Activated CD4-positive, alpha-beta T cell treated with anti-CD3 and anti-CD28 coated beads, Interleukin-2, amount 50 U/mL, for 48 hours (primary cell): ENCODE measurements around the gene TMPRSS13.
A peak's percentile ranks its signal among the peaks of the same experiment; 100 is the strongest.
"Not testable (repeated sequence)": the region's sequence is repeated elsewhere in the genome, so short reads cannot be mapped to it uniquely, and the experiment has no call there.

Experiments
- DNase-seq, 2 experiments: peaks; one replicate each; pipeline ENCODE4 v3.0.0-alpha.2; 2020

The TMPRSS13 gene

GRCh38 chr11:117928446-117929141, 608 bp downstream of the TMPRSS13 start:
- no peak for DNase-seq

GRCh38 chr11:117927926-117928325, 1.3 kb downstream of the TMPRSS13 start:
- DNase-seq, result no peak

- not testable (repeated sequence) for DNase-seq
These were observed 3.0 kb downstream of the TMPRSS13 start for GRCh38 chr11:117926166-117926565.

GRCh38 chr11:117925198-117925925, 3.8 kb downstream of the TMPRSS13 start:
- DNase-seq, result no peak

- DNase-seq, result no peak
These were observed 4.5 kb downstream of the TMPRSS13 start for GRCh38 chr11:117924631-117925170.

- no peak for DNase-seq
These were observed 5.4 kb downstream of the TMPRSS13 start for GRCh38 chr11:117923773-117924172.

- DNase-seq, result no peak
These were observed 5.9 kb downstream of the TMPRSS13 start for GRCh38 chr11:117923275-117923674.

- DNase-seq, result no peak
These were observed 7.3 kb downstream of the TMPRSS13 start for GRCh38 chr11:117921893-117922292.

GRCh38 chr11:117921456-117921855, 7.7 kb downstream of the TMPRSS13 start:
- DNase-seq, result no peak

- DNase-seq, result peak; percentile 17 to 31
These were observed 9.4 kb downstream of the TMPRSS13 start for GRCh38 chr11:117919781-117920221.

GRCh38 chr11:117919341-117919740, 9.9 kb downstream of the TMPRSS13 start:
- no peak for DNase-seq

- no peak for DNase-seq
These were observed 10.6 kb downstream of the TMPRSS13 start for GRCh38 chr11:117918366-117919255.

GRCh38 chr11:117917591-117918151, 11.5 kb downstream of the TMPRSS13 start:
- no peak for DNase-seq

- DNase-seq, result no peak
These were observed 12.2 kb downstream of the TMPRSS13 start for GRCh38 chr11:117916956-117917355.

GRCh38 chr11:117915672-117916235, 13.4 kb downstream of the TMPRSS13 start:
- DNase-seq, result no peak

GRCh38 chr11:117914991-117915618, 14.1 kb downstream of the TMPRSS13 start:
- DNase-seq, result no peak

- DNase-seq, result no peak
These were observed 14.8 kb downstream of the TMPRSS13 start for GRCh38 chr11:117914398-117914761.

GRCh38 chr11:117913736-117914397, 15.3 kb downstream of the TMPRSS13 start:
- DNase-seq, result no peak

- no peak for DNase-seq
These were observed 16.7 kb downstream of the TMPRSS13 start for GRCh38 chr11:117912497-117912896.

GRCh38 chr11:117911694-117912093, 17.5 kb downstream of the TMPRSS13 start:
- DNase-seq, result no peak

- no peak for DNase-seq
These were observed 18.1 kb downstream of the TMPRSS13 start for GRCh38 chr11:117910941-117911655.
